WTC11 (cell line): ENCODE data around the gene FBXL7.

ENCODE experiments used
- CTCF ChIP-seq: fragments of 200-600 bp; IDR thresholded peaks from 2 replicates; pipeline ENCODE4 v1.8.0; 2022; ENCODE audit warnings: antibody characterized with exemption
- FOXK1 ChIP-seq: sonication (generic); formaldehyde crosslinking; IDR thresholded peaks from 2 replicates; pipeline ENCODE4 v1.8.0; 2022; ENCODE audit warnings: mild to moderate bottlenecking, moderate library complexity, missing genetic modification reagents
- JUN ChIP-seq: sonication (generic); formaldehyde crosslinking; IDR thresholded peaks from 2 replicates; pipeline ENCODE4 v1.8.0; 2023; ENCODE audit warnings: mild to moderate bottlenecking, missing genetic modification reagents
- NFE2L1 ChIP-seq: sonication (generic); formaldehyde crosslinking; IDR thresholded peaks from 2 replicates; pipeline ENCODE4 v1.8.1; 2023; ENCODE audit warnings: missing genetic modification reagents
- NR3C1 ChIP-seq: sonication (generic); formaldehyde crosslinking; conservative IDR thresholded peaks from 2 replicates; pipeline ENCODE4 v1.8.1; 2023; ENCODE audit warnings: low read depth, mild to moderate bottlenecking, missing genetic modification reagents
- USF2 ChIP-seq: sonication (generic); formaldehyde crosslinking; IDR thresholded peaks from 2 replicates; pipeline ENCODE4 v1.8.1; 2023; ENCODE audit warnings: mild to moderate bottlenecking, missing genetic modification reagents, moderate library complexity
- TF ChIP-seq, protein P1 (sequence below): sonication (generic); formaldehyde crosslinking; IDR thresholded peaks from 2 replicates; pipeline ENCODE4 v1.8.1; 2022; ENCODE audit warnings: low read depth, missing genetic modification reagents, borderline replicate concordance
- TF ChIP-seq, protein P2 (sequence below): sonication (generic); formaldehyde crosslinking; IDR thresholded peaks from 2 replicates; pipeline ENCODE4 v1.8.1; 2023; ENCODE audit warnings: mild to moderate bottlenecking, moderate library complexity, missing genetic modification reagents

DNA sequence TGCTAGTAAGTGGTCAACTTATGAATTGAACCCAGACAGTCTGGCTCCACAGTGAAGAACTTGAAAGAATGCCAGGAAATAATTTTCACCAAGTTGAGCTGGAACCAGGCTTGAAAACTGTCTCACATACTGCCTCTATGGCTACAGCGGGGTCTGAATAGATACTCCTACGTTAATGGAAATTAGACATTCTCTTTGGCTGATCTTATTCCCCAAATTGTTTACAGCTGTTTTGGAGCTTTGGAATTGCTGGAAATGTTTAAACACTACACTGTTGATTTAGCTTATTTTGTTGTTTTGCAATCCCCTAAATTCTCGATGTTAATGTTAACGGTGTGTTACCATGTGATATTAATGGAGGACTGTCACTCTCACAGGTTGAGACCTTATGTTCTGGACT is 146.4 kb downstream of the FBXL7 start:
- no peak for TF ChIP-seq FOXK1 (CRISPR knock-in tag)
- no peak for TF ChIP-seq CTCF
- TF ChIP-seq USF2: no peak
- TF ChIP-seq JUN: no peak
- TF ChIP-seq, protein P1, sequence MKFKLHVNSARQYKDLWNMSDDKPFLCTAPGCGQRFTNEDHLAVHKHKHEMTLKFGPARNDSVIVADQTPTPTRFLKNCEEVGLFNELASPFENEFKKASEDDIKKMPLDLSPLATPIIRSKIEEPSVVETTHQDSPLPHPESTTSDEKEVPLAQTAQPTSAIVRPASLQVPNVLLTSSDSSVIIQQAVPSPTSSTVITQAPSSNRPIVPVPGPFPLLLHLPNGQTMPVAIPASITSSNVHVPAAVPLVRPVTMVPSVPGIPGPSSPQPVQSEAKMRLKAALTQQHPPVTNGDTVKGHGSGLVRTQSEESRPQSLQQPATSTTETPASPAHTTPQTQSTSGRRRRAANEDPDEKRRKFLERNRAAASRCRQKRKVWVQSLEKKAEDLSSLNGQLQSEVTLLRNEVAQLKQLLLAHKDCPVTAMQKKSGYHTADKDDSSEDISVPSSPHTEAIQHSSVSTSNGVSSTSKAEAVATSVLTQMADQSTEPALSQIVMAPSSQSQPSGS (CRISPR knock-in tag): no peak
- TF ChIP-seq, protein P2, sequence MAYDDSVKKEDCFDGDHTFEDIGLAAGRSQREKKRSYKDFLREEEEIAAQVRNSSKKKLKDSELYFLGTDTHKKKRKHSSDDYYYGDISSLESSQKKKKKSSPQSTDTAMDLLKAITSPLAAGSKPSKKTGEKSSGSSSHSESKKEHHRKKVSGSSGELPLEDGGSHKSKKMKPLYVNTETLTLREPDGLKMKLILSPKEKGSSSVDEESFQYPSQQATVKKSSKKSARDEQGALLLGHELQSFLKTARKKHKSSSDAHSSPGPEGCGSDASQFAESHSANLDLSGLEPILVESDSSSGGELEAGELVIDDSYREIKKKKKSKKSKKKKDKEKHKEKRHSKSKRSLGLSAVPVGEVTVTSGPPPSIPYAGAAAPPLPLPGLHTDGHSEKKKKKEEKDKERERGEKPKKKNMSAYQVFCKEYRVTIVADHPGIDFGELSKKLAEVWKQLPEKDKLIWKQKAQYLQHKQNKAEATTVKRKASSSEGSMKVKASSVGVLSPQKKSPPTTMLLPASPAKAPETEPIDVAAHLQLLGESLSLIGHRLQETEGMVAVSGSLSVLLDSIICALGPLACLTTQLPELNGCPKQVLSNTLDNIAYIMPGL (CRISPR knock-in tag): no peak
- no peak for TF ChIP-seq NR3C1 (CRISPR knock-in tag)
- TF ChIP-seq NFE2L1 (CRISPR knock-in tag): no peak
